ENCODE results near the gene CD7.
"Not testable (repeated sequence)": the region's sequence is repeated elsewhere in the genome, so short reads cannot be mapped to it uniquely, and the experiment has no call there.

CD7 gene
- total RNA-seq = 0 to 1.4 (median 0.04) reads per million in 17 experiments

DNA sequence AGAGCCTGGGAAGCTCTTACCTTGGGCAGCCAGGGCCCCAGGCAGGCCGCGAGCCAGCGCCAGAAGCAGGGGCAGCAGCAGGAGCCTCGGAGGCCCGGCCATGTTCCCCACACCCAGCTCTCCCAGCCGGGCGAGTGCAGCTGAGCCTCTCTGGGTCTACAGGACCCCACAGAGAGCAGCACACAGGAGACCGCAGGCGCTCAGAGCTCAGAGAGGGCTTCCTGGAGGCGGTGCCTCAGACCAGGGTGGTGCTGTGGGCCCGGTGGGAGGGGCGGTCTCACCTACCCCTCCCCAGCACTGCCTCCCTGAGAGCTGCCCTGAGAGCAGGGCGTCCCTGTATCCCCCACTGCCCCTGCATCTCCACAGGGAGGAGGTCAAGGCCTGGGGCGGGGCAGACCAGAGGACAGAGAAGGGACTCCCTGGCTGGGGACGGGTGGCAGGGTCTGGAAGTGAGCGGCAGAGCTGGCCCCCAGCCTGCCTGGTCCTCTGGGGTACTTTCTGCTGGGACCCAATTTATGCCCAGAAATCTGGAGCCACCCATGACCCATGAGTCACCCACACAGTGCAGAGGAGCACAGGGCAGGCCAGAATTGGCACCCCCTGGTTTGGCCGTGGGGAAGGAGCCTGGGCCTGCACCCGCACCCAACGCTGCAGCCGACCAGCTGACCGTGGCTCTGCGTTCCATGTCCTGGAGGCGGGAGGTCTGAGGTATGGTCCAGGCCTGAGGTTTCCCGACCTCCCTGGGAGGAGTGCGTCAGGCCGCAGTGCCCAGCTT is at the start of gene CD7:
Gene CD7, minus strand, starts transcription at position 215 of the 775 bp plus-strand sequence. Its CDS starts 113 bp downstream, at position 102.
- no peak for DNase-seq

DNA sequence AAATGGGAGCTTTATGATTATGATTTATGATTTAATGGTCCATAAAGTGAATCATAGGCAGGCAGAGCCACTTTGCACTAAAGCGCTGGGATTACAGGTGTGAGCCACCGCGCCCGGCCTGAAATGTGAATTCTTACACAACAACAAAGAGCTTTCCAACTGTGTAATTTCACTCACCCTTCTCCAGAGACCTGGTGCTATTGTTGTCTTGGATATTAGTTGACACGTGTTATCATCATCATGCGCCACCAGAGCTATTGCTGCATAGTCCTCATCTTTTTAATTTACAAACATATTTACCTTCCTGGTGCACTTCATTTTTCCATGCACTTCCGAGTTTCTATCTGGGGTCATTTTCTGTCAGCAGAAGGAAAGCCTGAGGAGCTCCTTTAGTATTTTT is 49.3 kb upstream of the CD7 start:
- no peak for DNase-seq

DNA sequence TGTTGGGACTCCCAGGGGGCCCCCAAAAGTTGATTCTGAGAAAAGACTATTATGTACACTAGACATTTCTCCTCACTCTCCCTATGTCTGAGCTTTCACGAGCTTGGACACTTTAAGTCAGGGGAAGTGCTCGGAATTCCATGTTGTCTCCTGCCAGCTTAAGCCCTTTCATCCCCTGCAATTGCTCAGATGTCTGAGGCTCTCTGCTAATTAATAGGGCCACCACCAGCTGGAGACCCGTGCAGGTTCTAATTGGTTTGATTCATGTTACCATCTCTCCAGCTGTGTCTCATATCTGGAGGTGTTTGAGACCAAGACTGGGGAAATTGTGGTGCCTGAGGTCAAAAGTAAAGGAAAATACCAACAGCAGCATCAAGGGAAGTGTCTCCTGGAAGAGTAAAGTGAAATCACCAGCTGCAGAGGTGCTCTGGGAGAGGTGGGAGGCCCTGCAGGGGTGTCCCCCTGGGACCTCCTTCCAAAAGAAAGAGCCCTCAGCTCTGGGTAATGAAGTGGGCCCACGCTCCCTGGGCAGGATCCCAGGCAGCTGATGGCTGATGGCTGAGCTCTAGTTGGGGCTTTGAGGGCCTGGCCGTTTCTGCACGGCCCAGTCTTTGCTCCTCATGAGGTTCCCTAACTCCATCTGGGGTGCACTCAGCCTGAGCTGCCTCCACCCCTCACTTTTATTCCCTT is 48.3 kb upstream of the CD7 start:
- no peak for DNase-seq

DNA sequence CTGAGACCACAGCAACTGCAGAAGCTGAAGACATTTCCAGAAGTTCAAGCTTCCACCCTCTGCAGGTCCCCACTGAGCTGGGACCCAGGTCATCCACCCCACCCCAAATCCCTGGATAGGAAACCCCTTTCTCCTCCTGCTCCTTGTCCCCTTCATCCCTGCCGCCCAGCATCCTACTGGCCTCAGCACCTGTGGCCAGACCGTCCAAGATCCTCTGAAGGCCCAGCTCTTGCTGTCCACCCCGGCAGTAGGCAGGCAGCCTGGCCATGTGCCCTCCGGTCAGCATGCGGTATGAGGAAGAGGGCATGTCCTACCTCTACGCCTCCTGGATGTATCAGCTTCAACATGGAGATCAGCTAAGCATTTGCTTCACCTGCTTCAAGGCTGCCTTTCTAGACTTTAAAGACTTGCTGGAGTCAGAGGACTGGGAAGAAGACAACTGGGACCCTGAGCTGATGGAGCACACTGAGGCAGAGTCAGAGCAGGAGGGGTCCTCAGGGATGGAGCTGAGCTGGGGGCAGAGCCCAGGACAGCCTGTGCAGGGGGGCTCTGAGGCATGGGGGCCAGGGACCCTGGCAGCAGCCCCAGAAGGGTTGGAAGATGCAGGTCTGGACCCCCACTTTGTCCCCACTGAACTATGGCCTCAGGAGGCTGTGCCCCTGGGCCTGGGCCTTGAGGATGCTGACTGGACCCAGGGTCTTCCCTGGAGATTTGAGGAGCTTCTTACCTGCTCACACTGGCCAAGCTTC is 44.7 kb upstream of the CD7 start:
- DNase-seq = no peak

DNA sequence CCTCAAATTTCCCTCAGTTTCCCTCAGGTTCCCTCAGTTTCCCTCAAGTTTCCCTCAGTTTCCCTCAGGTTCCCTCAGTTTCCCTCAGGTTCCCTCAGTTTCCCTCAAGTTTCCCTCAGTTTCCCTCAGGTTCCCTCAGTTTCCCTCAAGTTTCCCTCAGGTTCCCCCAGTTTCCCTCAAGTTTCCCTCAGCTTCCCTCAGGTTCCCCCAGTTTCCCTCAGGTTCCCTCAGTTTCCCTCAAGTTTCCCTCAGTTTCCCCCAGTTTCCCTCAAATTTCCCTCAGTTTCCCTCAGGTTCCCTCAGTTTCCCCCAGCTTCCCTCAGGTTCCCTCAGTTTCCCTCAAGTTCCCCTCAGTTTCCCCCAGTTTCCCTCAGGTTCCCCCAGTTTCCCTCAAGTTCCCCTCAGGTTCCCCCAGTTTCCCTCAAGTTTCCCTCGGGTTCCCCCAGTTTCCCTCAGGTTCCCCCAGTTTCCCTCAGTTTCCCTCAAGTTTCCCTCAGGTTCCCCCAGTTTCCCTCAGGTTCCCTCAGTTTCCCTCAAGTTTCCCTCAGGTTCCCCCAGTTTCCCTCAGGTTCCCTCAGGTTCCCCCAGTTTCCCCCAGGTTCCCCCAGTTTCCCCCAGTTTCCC is 42.2 kb upstream of the CD7 start:
- DNase-seq = not testable (repeated sequence)

DNA sequence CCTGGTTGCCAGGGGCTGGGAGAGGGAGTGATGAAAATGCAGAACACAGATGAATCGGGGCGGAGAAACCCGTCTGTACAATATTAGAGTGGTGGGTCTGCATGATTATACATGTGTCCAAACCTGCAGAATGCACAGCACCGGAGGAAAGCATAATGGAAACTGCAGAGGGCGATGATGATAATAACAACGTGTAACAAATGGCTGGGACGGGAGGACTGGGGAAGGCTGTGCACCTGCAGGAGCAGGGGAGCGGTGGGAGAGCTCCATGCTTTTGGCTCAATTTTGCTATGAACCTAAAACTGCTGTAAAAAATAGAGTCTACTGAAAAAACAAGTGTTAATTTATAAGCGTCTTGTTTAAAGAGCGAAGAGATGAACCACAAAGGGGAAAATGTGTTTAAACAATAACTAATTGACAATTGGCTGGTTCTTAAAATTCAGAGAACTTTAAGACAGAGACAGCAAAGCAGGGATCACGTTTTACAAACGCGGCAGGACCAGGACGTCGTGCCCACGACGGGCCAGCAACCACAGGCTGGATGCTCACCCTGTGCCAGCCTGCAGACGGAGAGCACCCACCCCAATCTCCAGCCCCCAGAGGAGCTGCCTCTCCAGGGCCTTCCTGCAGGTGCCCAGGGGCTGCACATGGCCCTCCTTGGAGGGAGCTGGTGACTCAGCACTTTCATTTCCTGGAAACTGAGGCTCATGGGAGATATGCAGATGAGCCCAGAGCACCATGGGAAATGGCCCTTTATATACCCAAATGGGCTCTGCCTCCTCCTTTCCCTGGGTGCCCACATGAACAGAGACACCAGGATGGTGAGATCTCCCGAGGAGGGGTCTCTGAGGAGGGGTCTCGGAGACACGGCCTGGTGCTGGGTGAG is 41.3 kb upstream of the CD7 start, which contains the start of gene TEX19:
Gene TEX19, plus strand, starts transcription at position 783 of the 886 bp plus-strand sequence. CDS start 2,904 bp downstream, outside the sequence.
- no peak for DNase-seq

DNA sequence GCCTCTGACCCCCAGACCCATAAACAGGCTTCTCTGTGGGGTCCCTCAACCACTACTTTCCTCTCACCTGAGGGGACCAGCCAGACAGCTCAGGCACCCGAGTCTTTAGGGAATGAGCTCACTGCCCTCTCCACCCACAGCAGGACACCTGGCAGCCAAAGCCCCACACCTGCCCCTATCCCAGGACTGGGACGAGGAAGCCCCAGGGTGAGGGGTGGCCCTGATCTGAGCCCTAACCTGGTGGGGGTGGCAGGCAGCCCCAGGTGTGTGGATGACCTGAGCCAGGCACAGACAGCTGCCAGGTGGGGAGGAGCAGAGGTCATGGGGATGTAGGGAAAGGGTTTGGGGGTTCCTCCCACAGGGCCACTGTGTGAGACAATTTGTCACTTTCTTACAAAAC is 40.0 kb upstream of the CD7 start:
- no peak for DNase-seq

DNA sequence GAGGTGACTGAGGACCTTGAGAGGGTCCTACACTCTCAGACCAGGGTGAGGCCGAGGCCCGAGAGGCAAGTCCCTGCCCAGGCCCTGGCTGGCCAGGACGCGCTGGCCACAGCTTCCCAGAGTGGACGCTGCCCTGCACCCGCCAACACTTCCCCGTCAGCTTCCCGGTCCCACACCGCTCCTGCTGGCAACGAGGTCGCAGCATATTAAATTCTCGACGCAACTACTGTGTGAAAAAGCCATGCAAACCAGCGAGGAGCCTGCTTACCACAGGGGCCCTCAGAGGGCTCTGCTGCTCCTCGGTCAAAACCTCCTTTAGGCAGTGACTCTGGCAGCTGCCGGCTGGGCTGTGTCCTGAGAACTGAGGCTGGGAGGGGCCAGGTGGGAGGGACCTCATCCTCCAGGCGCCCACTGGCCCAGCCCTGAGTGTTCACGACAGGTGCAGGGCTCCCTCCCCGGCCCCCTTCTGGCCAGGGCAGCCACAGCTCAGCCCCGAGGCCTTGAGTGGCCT is 39.5 kb upstream of the CD7 start:
- DNase-seq = no peak

DNA sequence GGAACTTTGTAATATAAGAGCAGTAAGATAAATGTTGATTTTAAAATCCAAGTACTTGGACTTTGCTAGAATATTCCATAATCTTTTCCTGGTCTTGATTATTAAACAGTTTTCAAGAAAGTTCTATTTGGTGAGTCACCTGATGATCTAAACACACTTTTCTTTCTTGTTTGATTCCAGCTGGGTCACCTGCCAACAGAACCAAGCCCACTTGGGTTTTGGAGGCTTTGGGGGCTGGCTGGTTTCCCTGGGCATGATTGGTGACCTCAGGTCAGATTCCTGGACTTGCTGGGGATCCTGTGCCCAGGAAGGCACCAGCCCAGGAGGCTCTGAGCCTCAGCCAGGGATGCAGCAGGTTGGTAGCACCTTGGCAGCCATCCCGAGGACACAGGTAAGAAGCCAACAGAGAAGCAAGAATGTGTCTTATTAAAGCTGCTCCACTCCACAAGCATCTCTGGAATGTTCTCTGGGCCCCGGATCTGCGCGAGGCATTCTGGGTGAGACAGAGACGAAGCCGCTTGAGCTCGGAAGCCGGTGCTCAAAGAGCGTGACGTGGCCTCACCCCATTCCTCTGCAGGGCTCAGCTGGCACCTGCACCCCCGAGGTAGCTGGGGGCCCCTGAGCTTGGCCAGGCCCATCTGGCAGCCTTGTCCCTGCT is 38.5 kb upstream of the CD7 start:
- no peak for DNase-seq

DNA sequence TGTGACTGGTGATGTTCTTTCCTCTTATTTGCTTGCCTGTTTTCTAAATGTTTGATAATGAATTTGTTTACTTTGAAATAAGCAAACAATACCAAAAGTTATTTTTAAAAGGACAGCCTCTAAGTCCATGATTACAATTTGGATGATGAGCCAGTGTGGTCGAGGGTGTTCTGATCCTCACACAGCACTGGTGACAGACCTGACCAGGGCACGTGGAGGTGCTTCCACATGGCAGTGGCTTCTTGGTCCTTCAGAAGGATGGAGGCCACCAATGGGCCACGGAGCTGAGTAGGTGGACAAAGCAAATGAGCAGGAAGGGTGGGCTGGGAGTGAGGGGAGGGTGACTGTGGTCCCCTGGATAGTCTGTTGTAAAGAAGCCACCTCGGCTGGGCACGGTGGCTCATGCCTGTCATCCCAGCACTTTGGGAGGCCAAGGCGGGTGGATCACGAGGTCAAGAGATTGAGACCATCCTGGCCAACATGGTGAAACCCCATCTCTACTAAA is 37.4 kb upstream of the CD7 start:
- no peak for DNase-seq

DNA sequence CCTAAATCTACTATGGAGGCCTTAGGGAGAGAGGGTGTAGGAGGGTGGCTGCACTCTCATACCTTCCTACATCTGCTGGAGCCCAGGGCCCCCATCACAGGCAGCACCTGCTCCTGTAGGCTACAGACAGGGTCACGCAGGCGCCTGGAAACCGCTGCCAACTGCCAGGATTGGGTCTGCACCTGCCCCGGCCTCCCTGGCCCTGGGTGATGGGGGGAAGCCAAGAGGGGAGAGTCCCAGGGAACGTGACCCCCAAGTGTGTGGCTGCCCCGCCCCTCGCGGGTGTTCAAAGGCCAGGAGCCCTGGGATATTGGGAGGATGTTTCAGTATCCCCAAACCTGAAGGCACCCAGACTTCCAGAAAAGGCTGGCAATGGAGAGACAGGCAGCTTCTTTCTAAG is 36.1 kb upstream of the CD7 start:
- no peak for DNase-seq

DNA sequence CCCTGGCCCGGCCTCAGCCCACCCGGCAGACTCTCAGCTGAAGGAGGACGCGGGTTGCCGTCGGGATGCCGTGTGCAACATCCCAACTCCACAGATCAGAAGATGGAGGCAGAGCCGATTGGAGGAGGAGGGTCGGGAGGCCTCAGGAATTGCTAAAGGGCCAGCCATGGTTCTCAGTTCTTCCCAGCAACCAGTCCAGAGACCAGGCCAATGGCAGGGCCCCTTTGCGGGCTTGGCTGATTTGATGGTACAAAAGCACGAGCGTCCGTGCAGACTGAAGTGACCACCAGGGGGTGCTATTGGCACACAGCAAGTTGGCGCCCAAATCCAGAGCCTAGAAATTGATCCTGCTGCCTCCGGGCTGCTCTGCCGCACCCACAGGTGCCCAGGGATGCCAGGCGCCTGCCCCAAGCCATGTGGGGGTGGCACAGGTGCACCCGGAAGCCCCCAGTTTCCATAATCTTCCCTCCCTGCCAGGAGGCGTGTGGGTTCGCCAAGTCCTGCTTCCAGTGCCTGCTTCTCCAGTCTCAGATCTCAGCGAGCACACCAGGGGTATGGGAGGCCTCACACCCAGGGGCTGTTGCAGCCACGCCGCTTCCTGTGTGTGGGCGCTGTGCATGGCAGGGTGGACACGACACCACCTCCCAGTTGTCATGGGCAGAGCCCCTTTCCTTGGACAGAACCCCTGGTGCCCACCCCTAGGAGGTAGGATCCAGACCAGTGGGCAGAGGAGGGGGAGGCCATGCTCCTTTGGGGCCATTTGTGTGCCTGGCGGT is 34.5 kb upstream of the CD7 start:
- DNase-seq = peak; percentile 91 to 94 (median 94)

DNA sequence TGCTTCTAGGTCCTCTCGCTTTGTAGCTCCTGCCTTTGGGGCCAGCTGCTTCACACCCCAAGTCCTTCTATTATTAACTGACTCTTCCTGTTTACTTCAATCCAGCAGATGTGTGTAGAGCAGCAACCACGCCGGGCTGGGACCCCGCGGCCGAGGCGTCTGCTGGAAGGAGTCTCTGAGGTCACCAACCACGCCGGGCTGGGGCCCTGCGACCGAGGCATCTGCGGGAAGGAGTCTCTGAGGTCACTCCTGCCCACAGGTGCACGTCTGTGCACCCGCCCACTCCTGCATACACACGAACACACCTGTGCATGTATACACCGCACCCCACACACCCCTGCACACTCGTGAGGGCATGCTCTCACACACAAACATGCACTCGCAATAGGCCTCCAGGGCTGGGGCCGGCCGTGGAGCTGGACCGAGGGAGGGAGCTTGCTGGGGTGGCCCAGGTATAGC is 33.9 kb upstream of the CD7 start:
- DNase-seq = no peak

DNA sequence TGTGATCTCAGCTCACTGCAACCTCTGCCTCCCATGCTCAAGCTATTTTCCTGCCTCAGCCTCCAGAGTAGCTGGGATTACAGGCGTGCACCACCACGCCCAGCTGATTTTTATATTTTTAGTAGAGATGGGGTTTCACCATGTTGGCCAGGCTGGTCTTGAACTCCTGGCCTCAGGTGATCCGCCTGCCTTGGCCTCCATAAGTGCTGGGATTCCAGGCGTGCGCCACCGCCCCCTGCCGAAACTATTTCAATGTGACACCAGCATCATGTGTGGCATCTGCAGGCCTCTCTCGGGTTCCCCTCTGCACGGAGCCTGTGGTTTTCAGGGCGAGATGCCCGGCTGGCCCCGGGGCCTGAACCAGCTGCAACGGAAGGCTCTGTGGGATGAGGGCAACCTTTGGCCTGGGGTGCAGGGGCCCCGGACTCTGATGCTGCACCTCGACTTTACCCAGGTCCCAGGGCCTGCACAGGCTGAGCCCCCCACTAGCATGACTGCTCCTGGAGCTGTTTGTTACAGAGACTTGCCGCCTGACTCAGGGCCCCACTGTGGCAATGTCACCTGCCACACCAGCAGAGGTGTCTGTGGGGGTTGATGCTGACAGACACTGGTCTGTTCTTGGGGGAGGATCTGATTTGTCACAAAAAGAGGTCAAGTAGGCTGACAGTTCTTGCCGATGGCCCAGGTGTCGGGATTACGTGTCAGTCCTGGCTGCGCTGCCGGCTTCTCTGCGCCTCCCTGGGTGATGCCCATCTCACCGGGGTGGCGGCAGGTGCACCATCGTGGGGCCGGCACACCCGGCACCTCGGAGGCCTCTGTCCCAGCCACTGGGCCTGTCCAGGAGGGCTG is 33.0 kb upstream of the CD7 start:
- DNase-seq = peak; percentile 37 to 73 (median 52)

DNA sequence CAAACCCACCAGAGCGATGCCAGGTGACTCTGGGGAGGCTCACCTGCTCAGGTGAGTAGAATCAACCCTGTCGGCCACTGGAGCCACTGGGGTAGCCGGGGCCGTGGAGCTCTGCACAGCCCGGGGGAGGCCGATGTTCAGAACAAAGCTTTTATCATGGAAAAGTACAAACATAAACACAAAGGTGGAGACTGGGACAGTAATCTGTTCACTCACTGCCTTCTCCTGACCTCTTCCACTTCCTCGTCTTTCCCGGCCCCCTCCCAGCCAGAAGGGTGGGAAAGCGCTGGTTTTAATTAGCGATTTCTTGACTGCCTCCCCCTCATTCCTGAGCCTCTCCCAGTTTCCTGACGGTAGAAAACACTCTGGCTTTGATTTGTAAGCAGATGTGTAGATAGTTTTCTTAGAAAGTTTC is 31.9 kb upstream of the CD7 start:
- DNase-seq = no peak

DNA sequence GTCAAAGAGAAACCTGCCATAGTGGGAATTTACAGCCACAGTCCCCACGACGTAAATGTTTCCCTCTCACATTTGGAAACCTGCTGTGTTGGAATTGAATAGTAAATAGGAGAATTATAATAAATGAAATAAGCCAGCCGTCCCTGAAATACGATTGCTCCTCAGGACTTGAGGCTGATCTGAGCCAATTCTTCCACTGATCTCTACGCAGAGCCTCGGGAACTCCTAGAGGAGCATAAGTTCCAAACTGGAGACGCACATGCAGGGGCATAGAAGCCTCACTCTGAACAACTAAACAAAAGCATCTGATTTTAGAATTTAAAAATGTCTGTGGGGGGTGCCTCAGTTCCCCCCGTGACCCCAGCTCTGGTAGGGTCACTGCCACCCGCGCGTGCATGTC is 31.5 kb upstream of the CD7 start:
- no peak for DNase-seq

DNA sequence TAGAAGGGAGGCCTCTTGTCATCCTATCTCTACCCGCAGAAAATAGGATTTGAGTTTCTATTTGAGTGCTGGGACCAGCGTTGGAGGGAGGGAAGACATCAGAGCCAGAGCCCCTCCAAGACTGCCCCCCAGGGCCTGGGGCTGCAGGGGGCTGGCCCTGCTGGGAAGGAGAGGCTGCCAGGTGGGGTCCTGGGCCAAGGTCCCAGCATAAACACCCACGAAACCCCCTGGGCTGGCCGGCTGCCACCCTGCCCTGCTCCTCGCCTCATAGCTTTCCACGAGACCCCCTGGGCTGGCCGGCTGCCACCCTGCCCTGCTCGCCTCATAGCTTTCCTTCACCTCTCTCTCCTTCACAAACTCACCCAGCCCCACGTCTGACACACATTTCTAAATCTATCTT is 31.0 kb upstream of the CD7 start:
- DNase-seq = no peak

DNA sequence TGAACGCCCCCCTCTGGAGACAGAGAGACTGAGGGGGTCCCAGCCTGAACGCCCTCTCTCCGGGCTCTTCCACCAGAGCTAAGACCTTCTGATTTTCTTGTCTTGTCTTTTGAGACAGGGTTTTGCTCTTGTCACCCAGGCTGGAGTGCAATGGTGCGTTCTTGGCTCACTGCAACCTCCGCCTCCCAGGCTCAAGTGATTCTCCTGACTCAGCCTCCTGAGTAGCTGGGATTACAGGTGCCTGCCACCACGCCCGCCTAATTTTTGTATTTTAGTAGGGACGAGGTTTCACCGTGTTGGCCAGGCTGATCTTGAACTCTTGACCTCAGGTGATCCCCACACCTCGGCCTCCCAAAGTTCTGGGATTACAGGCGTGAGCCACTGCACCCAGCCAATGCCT is 30.6 kb upstream of the CD7 start:
- DNase-seq = not testable (repeated sequence)
